GM19372 (cell line): ENCODE results near the gene TDRKH.
"Not testable (repeated sequence)": the region's sequence is repeated elsewhere in the genome, so short reads cannot be mapped to it uniquely, and the experiment has no call there.

Experiments used
- ATAC-seq: cut with Tn5 transposase; IDR thresholded peaks from one replicate; pipeline ENCODE4 v1.9.1; 2021; ENCODE audit warnings: mild to moderate bottlenecking, low read depth, moderate library complexity; ENCODE audit not compliant: unreplicated experiment

TDRKH gene

DNA sequence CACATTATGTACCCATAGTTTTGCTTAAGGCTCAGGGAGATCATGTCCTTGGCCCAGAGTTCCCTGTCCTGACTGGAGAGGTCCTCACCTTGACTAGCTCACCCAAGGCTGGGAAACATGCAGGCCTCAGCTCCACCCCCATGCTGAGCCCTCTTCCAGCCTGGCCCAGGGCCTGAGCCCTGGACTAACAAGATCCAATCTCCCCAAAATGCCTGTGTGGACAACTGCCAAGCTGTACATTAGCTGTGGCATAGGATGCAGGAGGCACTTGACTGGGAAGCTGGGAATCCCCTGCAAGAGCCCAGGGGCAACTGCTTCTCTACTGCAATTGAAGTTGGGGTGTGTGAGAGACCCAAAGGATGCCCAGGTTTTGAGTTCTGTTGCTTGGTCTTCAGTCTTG is 12.9 kb upstream of the TDRKH start:
- ATAC-seq = no peak

DNA sequence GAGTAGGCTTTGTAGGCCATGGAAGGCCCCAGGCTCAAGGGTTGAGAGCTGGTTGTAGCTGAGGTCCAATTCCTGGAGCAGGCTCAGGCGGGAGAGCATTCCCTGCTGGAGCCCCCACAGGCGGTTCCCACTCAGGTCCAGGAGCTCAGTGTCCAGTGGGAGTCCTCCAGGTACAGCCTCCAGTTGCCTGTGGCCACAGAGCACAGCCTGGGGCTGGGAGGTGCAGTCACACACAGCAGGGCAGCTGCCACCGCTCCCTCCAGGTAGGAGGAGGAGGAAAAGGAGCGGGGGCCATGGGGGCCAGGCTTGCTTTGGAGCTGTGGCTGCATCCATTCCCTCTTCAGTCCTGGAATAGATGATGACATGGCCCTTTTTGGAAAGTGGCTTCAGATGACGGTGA is 12.1 kb upstream of the TDRKH start:
- ATAC-seq = no peak

DNA sequence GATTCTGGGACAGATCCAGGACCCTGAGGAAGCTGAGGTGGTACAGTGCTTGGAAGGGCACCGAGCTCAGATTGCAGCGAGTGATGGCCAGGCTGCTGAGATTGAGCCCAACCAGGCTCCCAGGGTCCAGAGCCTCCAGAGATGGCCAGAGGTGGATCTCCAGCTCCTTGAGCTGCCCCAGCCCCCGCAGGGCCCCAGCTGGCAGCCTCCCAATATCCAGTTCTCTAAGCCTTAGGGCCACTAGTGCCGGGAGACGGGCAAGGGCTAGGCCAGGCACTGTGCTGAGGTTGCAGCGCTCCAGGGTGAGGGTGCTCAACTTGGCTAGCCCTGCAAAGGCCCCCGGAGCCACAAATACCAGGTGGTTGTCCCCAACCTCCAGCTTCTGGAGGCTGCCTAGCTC is 11.5 kb upstream of the TDRKH start:
- no peak for ATAC-seq

GRCh38 chr1:151801310-151801820 is 11.1 kb upstream of the TDRKH start:
- no peak for ATAC-seq

GRCh38 chr1:151800830-151801229 is 10.5 kb upstream of the TDRKH start:
- ATAC-seq = no peak

GRCh38 chr1:151799179-151800022 is 9.1 kb upstream of the TDRKH start:
- ATAC-seq = no peak

DNA sequence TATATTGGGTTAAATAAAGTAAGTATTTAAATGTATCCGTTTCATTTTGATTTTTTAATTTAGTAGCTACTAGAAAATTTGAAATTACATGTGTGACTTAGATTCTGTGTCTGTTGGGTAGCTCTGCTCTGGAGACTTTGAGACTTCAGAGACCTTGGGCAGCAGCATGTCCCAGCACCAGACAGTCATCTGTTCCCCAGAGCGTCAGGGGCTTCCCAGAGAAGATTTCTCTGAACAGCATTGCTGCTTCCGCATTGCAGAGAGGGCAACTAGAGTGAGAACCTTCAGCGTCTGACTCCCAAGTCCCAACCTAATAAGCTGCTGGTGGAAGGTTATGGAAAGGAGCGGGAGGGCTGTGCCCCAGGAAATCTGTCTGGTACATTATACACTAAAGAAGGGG is 8.3 kb upstream of the TDRKH start:
- no peak for ATAC-seq

- no peak for ATAC-seq
Measured at GRCh38 chr1:151790940-151791651, 796 bp upstream of the TDRKH start.

DNA sequence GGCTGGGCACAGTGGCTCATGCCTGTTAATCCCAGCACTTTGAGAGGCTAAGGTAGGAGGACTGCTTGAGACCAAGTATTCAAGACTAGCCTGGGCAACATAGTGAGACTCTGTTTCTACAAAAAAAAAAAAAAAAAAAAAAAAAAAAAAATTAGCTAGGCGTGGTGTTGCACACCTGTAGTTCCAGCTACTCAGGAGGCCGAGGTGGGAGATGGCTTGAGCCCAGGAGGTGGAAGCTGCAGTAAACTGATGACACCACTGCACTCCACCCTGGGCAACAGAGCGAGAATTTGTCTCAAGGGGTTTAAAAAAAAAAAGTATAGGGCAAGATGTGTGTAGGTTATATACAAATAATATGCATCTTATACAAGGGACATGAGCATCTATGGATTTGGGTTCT is 2.6 kb downstream of the TDRKH start:
- ATAC-seq = no peak

GRCh38 chr1:151783796-151784195 is 6.5 kb downstream of the TDRKH start:
- no peak for ATAC-seq

GRCh38 chr1:151782741-151783140 is 7.6 kb downstream of the TDRKH start:
- no peak for ATAC-seq

DNA sequence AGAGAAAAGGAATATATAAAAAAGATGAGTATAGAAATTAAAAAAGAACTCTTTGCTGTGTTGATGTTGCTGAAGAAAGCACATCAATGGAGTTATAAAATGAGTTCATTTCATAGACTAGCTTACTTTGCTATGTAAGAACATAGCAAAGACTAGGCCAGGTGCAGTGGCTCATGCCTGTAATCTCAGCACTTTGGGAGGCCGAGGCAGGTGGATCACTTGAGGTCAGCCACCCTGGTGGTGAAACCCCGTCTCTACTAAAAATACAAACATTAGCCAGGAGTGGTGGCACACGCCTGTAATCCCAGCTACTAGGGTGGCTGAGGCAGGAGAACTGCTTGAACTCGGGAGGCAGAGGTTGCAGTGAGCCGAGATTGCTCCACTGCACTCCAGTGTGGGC is 8.3 kb downstream of the TDRKH start:
- not testable (repeated sequence) for ATAC-seq

DNA sequence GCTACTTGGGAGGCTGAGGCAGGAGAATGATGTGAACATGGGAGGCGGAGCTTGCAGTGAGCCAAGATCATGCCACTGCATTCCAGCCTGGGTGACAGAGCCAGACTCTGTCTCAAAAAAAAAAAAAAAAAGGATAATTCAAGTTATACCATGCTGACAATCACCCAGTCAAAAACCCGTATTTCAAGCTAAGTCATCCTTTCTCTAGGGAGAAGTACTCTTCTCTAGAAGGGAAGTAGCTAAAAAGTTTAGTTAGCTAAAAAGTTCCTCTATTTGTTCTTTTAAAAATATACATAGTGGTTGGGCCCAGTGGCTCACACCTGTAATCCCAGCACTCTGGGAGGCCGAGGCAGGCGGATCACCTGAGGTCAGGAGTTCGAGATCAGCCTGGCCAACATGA is 9.6 kb downstream of the TDRKH start:
- not testable (repeated sequence) for ATAC-seq

DNA sequence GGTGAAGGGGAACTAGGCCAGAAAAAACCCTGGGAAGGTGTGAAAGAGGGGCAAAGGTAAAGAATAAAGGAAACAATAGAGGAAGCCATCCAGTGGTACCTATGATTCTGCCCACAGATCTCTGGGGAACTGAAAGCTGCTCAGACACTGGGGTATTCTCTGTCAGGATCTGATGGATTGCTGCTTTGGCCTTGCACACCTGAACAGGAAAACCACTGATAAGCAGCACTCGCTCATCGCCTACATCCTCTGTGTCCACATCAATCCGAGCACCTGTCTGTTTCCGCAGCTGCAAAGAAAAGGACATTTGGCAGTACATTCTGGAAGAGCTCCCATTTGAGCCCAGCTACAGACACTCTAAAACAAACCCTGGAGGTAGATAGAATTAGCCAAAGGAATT is 10.4 kb downstream of the TDRKH start:
- no peak for ATAC-seq

DNA sequence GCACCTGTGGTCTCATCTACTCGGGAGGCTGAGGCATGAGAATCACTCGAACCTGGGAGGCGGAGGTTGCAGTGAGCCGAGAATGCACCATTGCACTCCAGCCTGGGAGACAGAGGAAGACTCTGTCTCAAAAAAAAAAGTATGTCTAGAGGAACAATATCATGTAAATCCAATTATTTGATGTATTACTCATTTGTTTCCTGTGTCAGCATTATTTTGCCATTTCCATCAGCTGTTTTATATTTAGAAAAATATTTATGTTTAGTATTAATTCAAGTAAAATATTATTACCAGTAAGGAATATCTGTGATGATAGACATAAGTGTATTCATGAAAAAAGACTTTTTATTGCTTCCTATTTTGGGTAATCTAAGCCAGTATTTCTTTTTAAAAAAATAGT is 13.0 kb downstream of the TDRKH start:
- no peak for ATAC-seq

DNA sequence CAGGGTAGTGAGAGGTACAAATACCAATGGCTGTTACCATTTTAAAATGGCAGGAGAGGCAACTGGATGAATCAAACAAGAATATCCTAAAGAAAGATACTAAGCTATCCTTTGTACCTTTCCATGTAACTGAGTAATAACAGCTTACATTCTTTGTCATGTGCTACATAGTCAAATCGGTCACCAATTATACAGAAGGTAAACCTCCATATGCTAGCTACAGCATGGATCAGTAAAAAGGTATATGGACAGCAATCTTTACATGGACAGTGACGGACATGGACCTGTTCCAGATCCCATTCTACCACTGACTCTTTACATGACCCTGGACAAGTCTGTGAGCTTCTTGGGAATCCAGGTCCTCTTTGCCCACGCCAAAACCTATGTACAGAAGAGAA is 13.6 kb downstream of the TDRKH start:
- no peak for ATAC-seq

GRCh38 chr1:151775894-151776664 is 14.2 kb downstream of the TDRKH start:
- no peak for ATAC-seq

GRCh38 chr1:151774256-151774922 is 15.9 kb downstream of the TDRKH start:
- no peak for ATAC-seq

- no peak for ATAC-seq
Measured at GRCh38 chr1:151773702-151774101, 16.6 kb downstream of the TDRKH start.

- not testable (repeated sequence) for ATAC-seq
Measured at GRCh38 chr1:151769270-151769669, 21.0 kb downstream of the TDRKH start.
